Stimulated activated CD8-positive, alpha-beta memory T cell treated with anti-CD3 and anti-CD28 coated beads, Interleukin-2, amount 100 ng/mL, for 1 hour (primary cell): ENCODE data around the gene CCL5.

Source experiments
- DNase-seq, 2 donors: peaks; one replicate each; pipeline ENCODE4 v3.0.0-alpha.2; 2020; ENCODE audit warnings: low read depth in 2 of 2

The CCL5 gene

DNA sequence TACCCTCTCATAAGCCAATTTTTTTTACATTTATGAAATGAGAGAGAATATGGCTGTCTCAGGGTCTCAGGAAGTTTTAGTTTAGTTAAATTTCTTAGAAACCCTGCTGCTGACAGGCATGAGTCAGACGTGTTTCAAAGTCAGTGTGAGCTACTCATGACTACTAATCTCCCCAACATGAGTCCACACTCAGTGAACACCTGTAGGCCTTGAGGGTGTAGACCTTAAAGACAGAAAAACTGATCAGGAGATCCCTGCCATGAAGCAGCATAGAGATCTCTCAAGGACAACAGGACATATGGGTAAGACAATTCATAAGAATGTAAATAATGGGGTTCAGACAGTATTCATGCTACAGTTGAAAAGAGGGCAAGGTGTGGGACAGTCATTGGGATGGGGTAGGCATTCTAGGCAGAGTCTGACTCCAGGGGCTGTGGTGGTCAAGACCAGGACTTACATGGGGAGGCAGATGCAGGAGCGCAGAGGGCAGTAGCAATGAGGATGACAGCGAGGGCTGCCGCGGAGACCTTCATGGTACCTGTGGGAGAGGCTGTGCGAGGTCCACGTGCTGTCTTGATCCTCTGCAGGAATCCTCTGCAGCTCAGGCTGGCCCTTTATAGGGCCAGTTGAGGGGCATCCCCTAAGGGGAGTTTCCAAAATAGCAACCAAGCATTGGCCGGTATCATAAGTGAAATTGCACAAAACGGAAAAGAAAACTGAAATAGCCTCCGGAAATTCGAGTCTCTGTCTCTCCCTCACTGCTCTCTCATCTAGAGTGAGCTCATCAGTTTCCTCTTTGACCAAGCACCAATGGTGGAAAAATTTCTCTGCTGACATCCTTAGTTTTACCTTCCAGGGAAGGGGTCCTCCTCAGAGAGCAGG is at the start of gene CCL5:
TSS of gene CCL5 (minus strand) at position 588 of the 882 bp plus-strand sequence.
- peak in 1 of 2 donors; percentile 58 for DNase-seq

DNA sequence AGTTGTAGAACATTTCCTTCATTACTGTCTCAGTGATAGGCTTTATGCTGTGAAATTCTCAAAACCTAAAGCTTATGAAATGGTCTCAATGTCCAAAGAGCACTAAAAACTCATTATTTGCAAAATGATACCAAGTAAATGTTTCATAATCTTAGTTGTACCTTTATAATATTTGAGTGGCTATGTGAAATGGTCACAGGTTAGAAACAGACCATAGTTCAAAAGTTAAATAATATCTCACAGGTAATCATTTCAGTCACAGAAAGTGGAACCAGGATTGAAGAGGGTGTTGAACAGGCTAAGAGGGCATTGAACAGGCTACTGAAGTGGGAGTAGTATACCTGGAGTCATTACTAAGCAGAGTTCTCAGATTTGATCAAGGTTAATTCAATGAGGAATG is 47.6 kb upstream of the CCL5 start:
- DNase-seq, result no peak

DNA sequence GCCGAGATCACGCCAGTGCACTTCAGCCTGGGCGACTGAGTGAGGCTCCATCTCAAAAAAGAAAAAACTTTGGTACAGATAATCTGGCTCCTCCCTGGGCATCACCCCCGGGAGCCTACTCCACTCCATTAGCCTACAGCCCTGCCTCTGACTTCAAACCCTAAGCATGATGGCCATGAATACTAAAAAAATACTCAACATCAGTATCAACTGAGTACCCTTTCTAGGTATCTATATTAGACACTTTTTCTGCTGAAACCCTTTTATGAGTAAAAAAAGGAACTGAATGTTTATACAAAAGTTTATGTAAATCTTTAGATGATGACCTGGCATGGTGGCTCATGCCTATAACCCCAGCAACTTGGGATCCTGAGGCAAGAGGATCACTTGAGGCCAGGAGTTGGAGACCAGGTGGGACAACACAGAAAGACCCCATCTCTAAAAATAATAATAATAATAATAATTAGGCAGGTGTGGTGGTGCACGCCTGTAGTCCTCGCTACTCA is 43.5 kb upstream of the CCL5 start:
- DNase-seq, result no peak

DNA sequence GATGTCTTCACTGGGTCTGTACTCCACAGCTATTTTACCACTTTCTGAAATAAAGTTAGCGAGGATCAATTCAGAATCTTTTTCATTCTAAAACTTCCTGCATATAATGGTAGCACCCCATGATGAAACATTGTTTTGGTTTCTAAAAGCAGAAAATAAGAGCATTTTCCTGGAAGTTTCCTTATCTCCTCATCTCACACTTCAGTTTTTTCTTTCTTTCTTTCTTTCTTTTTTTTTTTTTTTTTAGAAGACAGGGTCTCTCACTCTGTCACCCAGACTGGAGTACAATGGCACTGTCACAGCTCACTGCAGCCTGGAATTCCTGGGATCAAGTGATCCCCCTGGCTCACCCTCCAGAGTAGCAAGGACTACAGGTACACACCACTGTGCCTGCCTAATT is 40.1 kb upstream of the CCL5 start:
- DNase-seq, result no peak

DNA sequence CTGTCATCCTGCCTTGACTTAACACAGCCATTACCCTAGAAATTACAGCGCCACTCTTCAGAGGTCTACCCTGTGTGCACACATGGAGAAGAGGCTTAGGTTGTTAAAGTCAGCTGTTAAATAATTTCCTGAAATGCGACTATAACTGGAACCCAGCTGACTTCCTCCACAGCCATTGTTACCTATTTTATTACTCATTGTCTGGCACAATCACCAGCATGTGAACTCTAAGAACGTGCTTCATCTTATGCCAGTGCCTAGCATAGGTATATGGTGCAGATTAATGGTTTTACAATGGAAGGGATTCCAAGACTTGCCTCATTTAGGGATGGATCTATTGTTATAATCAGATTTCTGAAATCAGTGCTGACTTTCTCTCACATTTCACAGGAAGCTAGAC is 38.5 kb upstream of the CCL5 start:
- DNase-seq, result no peak

DNA sequence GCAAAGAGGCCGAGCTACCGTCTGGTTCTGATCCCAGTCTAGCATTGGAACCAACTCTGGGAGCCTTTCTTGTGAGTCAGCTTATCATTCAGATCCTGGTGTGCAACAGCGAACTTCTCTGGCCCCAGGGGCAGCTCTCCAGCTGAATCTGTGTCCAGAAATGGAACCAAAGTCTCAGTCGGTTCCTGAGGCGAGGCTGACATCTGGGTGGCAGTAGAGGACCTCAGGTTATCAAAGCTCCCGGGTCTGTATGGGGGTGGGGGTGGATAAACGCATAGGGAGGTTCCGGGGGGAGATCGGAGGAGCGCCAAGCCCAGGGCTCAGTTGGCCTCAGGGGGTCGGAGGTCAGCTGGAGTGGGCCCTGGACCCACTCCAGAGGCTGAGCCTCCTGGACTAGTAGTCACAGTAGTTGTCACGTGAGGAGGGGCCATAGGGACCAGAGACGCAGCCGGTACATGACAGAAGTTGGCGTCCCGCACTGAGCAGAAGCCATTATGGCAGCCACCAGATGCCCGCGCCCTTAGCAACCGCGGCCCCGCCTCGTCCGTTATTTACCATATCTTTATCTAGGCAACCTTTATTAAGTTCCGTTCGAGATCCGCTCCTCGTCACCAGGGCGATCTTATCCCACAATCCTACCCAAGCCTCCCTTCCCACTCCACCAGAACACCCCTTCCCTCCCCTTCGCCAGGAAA is 37.5 kb upstream of the CCL5 start:
- no peak for DNase-seq

DNA sequence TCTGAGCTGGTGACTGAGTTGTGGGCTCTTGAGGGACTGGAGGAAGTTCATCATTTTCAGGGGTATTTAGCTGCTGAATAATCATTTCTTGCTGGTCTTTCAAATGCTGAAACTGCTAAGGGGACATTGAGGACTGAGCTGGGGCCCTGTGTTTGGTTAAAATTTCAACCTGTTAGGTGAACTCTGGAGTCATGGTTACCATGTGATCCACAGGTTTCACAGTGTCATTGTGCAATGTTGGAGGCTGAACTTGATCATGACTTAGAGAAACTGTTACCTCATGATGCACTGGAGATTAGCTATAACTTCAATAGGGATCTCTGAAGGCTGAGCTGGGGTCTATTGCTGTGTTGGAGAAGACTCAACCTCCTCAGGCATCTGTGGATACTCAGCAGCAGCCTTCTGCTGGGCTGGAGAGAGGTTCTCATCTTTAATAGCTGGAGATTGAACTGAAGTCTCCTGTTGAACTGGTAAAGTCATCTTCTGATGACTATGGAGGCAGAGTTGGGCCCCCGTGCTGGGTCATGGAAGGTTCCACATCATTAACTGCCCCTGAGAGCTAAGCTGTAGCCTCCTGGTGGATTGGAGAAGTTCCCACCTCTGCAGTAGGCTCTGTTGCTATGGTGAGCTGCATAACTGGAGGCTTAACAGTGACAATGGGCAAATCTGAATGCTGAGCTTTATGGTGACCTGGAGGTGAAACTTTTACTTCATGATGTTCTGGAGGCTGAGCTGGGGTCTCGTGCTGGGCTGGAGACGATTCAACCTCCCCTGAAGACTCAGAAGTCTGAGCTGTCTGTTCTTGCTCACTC is 35.2 kb upstream of the CCL5 start:
- DNase-seq, result no peak

DNA sequence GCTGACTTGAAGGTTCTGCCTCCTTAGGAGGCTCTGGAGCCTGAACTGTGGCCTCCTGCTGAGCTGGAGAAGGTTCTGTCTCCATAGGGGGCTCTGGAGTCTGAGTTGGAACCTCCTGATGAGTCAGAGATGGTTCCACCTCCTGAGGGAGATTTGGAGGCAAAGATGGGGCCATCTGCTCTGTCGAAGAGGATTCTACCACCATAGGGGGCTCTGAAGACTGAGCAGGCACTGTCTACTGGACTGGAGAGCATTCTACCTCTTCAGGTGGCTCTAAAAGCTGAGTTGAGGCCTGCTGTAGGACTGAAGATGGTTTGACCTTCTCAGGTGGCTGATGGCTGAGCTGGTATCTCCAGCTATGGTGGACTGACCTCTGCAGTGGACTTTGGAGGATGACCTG is 34.2 kb upstream of the CCL5 start:
- DNase-seq, result no peak

DNA sequence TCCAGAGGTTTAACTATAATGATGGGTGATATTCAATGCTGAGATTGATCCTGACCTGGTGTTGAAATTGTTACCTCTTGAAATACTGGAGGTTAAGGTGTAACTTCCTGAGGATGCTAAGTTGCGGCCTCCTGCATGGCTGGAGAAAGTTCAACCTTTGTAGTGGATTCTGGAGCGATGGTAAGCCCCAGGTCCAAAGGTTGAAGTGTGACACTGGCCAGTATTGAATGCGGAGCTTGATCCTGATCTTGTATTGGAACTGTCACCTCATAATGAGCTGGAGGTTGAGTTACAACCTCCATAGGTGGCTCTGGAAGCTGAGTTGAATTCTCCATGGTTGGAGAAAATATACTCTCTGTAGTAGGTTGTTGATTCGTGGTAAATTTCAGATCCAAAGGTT is 33.4 kb upstream of the CCL5 start:
- DNase-seq, result no peak

DNA sequence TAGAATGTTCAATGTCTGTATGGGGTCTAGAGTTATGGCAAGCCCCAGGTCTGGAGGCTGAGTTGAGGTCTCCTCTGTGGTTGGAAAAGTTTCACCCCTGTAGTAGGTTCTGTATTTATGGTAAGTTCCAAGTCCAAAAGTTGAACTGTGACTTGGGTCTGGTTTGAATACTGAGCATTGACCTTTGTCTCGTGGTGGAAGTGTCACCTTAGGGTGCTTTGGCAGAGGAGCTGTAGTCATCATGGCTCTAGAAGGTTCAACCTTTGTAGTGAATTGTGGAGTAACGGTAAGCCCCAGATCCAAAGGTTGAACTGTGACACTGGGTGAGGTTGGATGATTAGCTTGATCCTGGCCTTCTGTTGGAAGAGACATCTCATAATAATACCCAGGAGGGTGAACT is 32.8 kb upstream of the CCL5 start:
- no peak for DNase-seq

DNA sequence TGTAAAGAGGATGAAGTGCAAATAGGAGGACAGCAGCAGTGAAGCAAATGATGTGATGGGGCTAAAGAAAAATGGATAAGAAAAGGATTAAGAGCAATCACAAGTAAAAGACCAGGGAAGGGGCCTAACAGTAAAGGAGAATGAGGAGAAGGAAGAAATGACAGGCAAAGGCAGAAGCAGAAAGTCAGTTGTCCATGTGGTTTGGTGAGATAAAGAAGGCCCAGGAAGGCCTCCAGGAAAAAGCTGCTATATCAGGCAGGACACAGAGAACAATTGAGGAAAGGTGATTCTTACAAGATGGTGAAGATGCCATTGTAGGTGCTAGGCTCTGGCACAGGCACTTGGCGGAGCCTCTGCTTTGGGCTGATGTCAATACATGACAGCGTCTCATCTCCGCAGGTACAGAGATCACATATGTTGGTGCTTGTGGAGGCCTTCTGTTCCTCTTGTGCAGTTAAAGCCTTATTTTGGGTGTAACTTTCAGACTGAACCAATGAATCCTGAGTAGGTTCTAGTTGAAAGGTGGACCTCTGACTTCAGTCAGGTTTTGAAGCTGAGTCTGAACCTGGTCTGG is 32.3 kb upstream of the CCL5 start:
- DNase-seq, result no peak

DNA sequence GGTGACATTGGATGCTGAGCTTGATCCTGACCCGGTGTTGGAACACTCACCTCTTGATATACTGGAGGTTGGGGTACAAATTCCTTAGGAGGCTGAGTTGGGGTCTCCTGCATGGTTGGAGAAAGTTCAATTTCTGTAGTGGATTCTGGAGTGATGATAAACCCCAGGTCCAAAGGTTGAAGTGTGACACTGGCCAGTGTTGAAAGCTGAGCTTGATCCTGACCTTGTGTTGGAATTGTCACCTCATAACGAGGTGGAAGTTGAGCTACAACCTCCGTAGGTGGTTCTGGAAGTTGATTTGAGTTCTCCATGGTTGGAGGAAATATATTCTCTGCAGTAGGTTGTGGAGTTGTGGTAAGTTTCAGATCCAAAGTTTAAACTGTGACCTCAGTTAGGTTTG is 29.2 kb upstream of the CCL5 start:
- DNase-seq, result no peak

DNA sequence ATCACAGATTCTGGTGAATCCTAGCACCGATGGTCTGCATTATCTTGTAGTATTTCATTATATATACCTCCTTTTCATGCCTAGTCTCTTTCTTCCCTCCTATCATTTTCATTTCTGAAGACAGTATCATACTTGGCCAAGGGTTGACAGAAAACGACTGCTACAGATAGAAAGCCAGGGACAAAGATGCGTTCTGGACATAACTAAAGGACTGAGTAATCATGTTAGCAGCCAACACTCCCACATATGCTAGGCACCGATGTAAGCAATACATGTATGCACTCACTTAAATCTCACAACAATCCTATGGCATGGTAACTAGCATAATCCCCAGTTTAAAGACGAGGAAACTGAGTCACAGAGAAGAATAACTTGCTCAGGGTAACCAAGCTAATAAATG is 27.5 kb upstream of the CCL5 start:
- no peak for DNase-seq

DNA sequence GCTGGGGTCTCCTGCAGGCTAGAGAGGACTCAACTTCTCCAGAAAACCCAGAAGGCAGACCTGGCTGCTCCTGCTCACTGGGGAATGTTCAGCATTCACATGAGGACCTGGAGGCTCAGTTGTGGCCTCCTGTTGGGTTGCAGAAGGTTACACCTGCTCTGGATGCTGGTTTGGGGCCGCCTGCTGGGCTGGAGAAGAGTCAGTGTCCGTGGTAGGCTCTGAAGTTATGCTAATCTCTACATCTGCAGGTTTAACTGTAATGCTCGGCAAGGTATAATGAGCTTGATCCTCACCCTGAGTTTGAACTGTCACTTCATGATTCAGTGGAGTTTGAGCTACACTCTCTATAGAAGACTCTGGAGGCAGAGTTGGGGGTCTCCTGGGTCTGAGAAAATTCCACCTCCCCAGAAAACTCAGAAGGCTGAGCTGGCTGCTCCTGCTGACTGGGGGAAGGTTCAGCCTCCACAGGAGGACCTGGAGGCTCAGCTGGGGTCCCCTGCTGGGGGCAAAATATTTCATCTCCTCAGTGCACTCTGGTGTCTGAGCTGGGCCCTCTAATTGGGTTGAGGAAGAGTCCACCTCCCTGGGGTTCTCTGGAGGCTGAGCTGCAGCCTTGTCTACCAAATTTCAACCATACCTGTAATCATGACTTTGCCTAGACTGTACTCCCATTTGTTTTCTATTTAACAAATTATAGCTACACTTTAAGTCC is 26.9 kb upstream of the CCL5 start:
- DNase-seq, result no peak

DNA sequence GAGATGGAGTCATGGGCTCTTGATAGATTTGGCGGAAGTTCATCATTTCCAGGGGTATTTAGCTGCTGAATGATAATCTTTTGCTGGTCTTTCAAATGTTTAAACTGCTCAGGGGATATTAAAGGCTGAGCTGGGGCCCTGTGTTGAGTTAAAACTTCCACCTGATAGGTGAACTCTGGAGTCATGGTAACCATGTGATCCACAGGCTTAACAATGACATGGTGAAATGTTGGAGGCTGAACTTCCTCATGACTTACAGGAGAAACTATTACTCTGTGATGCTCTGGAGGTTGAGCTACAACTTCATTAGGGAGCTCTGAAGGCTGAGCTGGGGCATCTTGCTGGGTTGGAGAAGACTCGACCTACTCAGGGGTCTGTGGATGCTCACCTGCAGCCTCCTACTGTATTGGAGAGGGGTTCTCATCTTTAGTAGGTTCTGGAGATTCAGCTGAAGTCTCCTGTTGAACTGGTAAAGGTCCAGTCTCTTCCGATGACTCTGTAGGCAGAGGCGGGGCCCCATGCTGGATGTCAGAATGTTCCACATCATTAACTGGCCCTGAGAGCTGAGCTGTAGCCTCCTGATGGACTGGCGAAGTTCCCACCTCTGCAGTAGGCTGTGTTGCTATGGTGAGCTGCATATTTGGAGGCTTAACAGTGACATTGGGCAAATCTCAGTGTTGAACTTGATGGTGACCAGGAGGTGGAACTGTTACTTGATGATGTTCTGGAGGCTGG is 26.2 kb upstream of the CCL5 start:
- no peak for DNase-seq

DNA sequence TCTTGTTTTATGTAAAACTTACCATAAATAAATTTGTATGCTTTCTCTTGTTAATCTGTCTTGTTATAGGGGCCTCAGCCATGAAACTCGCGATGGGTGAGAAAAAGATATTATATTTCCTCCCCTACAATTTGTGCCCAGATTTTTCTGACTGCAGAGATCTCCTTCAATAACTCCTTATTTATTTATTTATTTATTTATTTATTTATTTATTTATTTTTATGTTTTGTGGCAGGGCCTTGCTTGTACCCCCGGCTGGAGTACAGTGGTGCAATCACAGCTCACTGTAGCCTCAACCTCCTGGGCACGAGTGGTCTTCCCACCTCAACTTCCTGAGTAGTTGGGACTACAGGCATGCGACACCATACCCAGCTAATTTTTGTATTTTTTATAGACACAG is 23.3 kb upstream of the CCL5 start:
- no peak for DNase-seq

DNA sequence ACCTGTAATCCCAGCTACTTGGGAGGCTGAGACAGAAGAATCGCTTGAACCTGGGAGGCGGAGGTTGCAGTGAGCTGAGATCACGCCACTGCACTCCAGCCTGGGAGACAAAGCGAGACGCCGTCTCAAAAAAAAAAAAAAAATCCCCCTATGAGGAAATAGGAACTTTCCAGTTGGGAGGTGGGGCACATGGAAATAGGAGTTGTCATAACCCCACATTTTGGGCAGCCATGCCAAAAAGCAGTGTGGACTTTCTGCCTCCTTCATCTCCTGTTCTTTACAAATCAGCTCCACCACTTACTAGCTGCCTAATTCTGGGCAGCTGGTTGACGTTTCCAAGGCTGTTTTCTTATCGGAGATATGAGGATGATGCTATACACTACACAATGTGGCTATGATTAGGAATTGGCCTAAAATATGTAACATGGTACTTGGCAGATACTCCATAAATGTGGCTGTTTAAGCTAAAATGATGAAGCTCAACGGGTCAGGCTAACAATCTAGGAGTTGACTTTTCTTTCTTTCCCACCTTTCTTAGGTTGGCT is 21.5 kb upstream of the CCL5 start:
- no peak for DNase-seq

DNA sequence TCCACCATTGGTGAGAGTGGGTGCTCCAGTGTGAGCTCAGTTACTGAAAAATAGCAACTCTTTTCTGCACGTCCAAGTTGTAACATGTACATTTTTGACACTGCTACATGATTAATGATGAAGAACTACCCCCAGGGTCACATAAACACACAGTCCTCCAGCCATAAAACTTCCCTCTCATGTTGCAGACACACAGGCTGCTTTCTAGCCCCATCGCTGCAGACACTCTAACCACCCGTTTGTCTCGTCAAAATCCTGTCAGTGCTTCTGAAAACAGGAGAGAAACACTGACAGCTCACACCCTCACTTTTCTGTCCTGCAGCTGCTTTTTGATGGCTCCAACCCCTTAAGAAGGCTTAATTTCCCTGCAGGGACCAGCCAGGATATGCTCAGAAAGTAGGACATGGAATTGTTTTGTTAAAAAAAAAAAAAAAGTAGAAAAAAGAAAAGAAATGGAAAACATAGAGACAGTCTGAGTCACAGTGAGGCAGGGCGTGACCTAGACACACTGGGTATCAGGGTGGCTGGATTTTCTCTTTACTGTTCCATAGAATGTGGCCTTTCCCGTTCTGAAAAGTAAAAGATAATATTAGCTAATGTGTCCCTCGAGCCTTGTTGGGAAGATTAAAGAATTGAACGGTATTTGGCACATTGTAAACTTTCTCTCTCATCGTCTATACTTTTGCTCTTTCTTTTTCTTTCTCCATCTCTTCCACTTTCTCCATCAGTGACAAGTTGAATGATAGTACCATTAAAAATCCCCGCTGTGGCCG is 20.7 kb upstream of the CCL5 start:
- DNase-seq, result no peak

DNA sequence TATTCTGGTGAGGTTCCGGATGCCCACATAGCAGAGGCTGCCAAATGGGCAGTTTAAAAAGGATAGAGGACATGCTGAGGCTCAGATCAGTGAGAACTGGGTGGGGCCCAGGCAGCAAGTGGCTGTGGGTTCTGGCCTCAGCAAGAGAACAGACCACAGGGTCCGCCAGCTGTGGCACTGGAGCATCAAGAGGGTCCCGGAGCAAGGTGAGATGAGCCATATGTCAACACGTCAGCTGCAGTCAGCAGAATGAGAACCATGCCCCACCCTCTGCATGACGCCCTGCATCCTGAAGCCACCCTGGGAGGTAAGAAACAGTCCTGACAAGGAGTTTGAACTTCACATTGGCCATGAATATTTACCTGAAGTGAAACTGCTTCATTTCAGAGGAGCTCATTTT is 20.1 kb upstream of the CCL5 start:
- DNase-seq, result no peak
